ENCODE data around the gene MED15.
"Not testable (repeated sequence)": the region's sequence is repeated elsewhere in the genome, so short reads cannot be mapped to it uniquely, and the experiment has no call there.

MED15 gene

DNA sequence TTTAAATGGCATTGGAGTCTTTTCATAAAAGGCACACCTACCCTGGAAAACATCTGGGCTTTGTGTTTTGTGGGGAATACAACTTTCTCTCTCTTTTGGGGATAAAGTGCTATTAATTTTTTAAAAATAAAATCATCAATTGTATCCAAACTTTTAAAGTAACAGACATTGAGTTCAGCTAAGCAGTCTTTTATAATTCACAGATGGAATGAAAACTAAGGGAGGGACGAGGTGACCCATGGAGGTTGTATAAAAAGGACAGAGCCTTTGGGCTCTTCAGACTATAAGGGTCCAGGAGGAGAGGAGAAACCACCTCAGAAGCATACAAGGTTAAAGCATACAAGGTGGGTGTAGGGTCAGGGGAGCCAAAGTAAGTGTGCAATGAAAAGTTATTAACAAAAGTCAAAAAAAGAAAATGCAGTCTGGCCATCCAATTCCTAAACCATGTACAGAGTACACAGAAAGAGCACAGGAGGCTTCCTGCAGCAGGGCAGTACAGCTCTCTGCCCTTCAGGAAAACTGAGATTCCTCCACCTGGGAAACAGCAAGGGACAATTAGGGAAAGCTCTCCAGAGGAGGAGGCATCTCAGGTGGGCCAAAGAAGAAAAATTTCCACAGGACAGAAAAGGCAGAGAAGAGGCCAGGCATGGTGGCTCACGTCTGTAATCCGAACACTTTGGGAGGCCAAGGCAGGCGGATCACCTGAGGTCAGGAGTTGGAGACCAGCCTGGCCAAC, 22.3 kb upstream of the MED15 start:
- DNase-seq = no peak

DNA sequence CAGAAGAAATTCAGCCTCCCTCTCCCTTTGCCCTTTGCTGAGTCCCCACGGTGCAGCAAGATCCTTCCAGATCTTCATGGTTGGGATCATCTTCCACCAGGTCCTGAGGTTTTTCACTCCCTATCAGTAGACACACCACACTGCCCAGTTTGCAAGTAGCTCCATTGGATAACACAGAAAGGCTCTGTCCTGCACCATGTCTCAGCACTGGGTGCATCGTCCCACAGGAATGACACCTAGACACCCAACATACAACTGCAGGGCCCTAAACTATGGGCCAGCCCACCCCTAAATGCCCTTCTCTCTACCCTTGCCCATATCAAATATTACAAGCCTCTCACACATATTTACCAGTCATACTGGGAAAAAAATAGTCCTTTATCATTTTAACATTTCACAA, 21.2 kb upstream of the MED15 start:
- DNase-seq = no peak

DNA sequence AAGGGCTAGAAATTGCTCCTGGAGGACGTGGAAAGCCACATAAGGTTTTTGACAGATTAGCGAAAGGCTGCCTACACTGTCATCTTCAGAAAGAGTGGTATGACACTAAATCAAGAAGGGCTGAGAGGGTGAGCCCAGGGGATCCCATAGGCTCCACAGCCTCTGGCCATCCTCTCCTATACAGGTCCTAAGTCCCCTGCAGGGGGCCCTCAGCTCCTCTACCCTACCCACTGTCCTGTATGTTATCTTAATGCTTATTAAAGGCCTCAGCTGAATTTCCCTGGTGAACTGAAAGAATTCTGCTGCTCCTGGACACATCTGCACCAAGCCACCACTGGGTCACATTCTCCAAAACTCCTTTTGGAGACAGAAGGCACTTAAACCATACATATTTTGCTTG, 19.7 kb upstream of the MED15 start:
- no peak for DNase-seq

DNA sequence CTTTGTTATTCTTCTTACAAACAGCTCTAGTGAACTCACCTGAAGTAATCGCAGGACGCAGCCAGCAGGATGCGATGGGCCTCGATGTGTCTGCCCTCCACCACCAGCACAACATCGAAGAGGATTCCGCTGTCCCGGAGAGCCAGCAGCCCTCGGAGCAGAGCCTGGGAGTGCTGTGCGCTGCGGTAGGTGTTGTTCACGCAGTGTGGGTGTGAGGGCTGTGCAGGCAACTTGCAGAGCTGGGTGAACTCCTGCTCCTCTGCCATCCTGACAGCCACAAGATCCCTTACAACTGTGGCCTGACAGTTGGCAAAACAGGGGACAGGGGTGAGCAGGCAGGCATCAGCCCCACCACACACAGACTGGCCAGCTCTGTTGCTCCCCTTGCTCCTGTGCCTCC, 18.5 kb upstream of the MED15 start:
- DNase-seq = no peak

DNA sequence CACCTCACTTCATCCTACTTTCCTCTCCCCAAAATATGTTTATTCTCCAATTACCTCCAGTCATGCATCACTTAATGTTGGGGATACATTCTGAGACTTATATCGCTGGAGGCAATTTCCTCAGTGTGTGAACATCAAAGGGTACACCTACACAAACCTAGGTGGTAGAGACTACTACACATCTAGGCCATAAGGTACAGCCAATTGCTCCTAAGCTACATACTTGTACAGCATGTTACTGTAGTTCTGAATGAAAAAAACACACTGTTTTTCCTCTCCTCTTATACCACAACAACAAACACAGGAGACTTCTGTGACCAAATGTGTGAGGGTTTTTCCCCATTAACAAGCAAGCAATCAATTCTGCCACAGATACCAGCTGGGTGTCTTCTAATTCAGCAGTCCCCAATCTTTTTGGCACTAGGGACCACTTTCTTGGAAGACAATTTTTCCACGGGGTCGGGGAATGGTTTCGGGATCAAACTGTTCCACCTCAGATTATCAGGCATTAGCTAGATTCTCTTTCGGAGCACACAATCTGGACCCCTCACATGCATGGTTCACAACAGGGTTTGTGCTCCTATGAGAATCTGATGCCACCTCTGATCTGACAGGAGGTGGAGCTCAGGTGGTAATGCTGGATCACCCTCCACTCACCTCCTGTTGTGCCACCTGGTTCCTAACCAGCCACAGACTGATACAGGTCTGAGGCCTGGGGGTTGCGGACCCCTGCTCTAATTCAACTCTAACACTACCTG, 17.0 kb upstream of the MED15 start:
- no peak for DNase-seq

DNA sequence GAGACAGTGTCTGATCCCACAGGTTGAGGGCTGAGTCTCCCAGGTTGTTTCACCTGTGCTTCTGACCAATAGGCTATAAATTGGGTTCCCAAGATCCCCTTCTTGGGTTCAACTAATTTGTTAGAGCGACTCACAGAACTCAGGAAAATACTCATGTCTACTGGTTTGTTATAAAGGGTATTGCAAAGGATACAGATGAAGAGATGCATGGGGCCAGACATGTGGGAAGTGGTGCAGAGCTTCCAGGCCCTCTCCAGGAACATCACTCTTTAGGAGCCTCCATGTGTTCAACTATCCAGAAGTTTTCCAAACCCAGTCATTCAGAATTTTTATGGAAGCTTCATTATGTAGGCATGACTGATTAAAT, 16.5 kb upstream of the MED15 start:
- no peak for DNase-seq

DNA sequence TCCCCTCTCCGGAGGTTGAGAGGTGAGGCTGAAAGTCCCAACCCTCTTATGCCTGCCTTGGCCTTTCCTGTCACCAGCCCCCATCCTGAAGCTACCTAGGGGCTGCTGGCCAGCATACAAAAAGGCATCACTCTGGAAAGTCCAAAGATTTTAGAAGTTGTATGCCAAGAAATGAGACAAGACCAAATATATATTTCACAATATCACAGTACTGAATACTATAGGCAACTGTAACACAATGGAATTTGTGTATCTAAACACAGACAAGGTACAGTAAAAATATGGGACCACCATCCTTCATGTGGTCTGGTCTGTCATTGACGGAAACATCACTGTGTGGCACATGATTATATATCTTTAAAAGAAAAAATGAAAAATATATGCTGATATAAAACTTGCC, 16.1 kb upstream of the MED15 start:
- no peak for DNase-seq

DNA sequence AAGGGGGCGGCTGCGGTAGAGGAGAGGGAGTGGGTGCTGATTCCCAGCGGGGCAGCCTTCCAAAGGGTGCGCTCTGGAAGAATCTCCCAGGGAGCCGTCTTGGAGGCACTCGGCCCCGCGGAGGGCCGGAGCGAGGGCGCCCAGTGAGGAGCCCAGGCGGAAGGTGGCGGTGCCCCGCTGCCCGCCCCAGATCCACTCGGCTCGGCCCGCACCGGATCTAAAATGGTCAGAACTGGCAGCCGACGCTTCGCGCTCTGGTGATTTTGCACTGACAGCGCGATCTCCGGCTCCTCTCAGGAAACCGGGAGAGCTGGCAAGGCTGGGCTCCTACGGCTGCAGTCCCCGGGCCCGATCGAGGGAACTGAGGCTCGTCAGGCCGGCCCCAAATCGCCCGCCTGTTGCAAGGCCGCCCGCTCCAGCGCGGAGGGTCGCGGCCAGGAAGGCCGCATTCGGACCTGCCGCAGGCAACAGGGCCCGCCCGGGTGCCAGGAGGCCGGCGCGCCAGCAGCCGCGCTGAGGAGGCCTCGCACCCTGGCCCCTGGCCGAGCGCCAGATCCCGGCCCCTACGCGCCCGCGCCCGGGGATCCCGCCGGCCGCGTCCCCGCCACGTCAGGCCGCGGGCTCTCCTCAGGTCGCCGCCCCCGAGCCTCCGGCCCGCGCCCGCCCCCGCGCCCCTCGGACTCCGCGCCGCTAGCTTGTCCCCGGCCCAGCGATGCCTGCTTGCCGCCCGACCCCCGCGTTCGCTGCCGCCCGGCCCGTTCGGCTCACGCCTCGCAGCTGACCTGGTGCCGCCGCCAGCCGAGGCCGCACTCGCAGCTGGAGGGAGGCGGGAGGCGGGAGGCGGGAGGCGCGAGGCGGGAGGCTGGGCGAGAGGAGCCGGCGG, 12.2 kb upstream of the MED15 start, which contains the start of gene KLHL22:
Gene KLHL22 (minus strand): TSS at position 818 of the 883 bp plus-strand sequence. CDS start 6,584 bp downstream, outside the sequence.
- DNase-seq = peak; percentile 11

DNA sequence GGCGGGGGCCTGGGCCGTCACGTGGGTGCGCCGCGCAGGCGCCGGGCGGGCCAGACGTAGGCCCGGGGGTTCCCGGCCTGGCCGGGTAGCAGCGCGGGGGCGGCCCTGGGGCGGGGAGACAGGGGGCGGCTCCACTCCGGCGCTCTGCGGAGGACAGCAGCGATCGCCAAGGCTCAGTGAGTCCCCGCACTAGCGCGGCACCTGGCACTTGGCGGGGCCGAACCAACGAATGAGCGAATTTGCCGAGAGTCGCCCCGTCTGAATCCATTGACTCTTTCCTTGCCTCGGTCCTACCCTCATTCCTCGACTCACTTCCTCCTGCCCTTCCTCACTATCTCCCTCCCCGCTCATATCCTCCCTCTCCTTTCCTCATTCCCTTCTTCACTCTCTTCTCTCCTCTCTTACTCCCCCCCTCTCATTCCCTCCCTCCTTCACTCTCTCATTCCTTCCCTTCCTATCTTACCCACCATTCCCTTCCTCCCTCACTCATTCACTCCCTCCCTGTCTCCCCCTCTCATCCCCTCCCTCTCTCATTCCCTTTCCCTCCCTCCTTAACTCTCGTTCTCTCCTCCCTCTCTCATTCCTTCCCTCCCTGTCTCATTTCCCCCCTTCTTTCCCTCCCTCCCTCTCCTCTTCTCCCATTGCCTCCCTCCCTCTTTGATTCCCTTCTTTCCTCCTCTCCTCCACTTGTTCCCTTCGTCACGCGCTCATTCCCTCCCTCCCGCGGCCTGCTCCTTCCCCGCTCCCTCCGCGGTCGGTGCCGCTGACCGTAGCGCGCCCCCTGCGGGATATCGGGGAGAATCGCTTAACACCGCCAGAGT, 11.3 kb upstream of the MED15 start:
- peak; percentile 89 for DNase-seq

DNA sequence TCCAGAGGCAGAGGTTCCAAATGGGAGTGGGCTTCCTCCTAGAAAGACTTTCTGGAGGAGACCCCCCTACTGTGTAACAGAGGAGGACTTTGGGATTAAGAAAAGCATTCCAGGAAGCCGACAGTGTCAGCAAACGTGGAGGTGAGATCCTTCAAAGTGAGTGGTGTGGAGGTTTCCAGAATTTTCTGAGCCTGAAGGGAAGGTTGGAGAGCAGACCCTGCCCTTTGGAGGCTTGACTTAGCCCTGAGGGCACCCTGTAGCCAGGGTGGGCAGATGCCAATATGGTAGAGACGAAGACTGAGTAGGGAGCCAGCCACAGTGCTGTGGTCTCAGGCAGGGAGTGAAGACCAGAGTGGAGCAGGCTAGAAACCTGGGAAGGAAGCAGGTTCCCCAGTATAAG, 10.0 kb upstream of the MED15 start:
- DNase-seq = no peak

DNA sequence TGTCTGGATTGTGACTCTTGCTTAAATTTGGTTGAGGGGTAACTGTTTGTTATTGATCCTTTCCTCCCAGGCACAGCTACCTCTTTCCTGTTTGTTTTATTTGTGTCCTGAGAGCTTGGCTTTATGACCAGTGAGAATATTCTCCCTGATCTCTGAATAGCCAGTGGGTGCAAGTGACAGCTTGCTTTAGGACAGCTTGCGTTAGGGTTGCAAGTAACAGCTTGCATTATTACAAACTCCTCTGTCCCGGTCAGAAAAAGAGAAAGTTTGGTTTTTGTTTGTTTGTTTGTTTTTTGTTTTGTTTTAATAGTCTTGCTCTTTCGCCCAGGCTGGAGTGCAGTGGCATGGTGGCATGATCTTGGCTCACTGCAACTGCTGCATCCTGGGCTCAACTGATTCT, 8.5 kb upstream of the MED15 start:
- DNase-seq = no peak

DNA sequence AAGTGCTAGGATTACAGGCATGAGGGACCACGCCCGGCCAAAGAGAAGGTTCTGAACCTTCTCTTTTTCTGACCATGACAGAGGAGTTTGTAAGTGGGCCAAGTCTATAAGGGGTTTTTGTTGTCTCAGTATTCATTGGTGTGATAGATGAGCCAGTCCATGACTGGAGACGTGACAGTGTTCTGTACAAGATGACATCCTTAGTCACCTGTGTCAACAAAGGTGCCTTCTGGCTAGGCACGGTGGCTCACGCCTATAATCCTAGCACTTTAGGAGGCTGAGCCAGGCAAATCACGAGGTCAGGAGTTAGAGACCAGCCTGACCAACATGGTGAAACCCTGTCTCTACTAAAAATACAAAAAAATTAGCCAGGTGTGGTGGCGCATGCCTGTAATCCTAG, 7.6 kb upstream of the MED15 start:
- no peak for DNase-seq

DNA sequence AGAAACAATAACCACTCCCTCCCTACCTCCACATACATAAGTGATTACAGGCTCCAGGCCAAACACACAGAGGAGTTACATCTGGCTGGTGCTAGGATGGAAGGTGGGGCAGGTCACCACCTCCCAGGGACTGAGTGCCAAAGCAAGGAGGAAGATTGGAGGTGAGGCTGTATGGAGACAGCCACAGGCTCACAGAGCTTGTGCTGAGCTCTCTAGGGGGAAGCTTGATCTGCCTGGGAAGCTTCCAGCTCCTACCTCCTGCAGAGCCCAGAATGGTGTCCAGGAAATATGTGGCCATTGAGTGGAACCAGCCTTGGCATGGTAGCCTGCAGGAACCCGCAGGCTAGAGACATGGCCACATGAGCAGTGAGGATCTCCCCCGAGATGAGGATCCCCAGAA, 3.6 kb upstream of the MED15 start:
- no peak for DNase-seq

DNA sequence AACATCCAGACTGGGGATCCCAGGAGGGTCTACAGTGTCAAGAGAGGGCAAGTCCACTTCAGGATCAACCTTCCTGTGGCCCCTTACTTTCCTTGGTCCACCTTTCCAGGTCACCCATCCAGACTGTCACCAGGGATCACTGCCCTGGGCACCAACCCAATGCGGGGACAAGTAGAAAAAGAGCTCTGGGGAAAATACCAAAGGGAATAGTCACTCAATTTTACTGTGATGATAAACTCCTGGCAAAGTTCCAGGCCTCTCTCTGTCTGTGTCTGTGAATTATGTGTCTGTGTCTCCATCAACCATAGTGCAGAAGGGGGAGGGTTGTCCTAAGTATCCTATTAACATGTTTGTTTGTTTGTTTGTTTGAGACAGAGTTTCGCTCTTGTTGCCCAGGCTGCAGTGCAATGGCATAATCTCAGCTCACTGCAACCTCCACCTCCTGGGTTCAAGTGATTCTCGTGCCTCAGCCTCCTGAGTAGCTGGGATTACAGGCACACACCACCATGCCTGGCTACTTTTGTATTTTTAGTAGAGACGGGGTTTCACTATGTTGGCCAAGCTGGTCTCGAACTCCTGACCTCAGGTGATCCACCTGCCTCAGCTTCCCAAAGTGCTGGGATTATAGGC, 3.0 kb upstream of the MED15 start:
- DNase-seq = not testable (repeated sequence)

DNA sequence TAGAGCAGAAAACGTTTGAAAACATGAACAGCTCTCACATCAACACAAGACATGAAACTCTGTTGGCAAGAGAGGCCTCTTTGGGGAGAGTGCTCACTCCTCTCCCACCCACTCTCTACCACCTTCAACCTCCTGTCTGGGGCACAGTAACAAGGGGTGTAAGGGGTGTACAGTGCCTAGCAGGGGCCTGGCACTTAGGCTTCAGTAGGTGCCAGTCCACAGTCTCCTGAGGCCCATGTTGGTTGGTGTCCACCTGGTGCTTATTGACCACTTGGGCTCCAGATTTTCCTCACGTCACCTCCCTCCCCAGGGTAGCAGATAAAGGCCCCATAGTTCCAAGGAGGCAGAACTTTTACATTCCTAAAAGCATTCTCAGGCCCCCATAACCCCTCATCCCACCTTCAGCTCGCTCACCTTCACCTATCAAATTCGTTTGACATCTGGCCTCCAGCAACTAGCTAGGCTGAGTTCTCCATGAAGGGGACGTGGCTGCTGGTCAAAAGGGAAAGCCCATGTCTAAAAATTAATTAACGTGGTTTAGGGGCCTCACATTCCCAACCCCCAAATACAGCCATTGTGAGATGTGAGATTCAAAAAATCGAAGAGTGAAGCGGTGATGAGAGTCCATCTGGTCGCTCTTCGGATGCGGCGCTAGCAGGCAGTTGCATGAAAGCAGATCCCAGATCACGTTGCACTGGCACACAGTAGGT, 712 bp upstream of the MED15 start:
- no peak for DNase-seq

DNA sequence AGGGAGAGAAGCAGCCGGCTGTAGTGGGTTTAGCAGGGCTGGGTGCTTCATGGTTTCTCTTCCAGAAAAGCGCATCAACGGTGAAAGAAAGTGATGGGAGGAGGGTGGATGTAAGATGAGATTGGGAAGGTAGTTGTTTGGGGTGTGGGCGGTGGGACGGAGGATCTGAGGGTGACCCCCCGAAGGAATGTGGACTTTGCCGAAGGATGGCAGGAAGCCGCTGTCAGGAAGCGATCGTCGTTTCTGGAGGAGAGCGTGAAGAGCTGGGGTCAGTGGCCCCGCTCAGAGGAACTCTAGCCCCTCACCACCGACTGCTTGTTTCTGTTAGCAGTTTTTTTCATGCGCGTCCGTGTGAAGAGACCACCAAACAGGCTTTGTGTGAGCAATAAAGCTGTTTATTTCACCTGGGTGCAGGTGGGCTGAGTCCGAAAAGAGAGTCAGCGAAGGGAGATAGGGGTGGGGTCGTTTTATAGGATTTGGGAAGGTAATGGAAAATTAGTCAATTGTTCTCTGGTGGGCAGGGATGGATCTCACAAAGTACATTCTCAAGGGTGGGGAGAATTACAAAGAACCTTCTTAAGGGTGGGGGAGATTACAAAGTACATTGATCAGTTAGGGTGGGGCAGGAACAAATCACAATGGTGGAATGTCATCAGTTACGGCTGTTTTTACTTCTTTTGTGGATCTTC, 801 bp downstream of the MED15 start:
- not testable (repeated sequence) for DNase-seq

DNA sequence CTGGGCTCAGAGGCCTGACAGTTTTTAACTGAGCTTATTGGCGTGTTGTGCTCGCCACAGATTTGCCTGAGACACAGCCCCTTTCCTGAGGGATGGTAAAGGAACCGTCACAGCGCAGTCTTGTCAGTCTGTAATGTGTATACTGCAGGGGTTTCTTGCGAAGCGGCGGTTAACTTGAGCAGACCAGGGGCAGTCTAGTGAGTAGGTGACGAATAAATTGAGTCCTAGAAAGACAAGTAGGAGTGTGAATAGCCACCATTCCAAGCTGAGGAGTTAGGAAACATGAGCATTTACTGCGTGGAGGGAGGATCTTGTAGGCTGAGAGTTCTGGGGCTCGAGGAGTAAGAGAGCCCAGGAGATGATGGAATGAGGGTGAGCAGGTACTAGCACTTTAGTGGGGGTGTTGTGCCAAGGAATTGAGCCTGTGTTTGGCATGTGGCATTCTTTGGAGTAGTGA, 1.4 kb downstream of the MED15 start:
- no peak for DNase-seq

DNA sequence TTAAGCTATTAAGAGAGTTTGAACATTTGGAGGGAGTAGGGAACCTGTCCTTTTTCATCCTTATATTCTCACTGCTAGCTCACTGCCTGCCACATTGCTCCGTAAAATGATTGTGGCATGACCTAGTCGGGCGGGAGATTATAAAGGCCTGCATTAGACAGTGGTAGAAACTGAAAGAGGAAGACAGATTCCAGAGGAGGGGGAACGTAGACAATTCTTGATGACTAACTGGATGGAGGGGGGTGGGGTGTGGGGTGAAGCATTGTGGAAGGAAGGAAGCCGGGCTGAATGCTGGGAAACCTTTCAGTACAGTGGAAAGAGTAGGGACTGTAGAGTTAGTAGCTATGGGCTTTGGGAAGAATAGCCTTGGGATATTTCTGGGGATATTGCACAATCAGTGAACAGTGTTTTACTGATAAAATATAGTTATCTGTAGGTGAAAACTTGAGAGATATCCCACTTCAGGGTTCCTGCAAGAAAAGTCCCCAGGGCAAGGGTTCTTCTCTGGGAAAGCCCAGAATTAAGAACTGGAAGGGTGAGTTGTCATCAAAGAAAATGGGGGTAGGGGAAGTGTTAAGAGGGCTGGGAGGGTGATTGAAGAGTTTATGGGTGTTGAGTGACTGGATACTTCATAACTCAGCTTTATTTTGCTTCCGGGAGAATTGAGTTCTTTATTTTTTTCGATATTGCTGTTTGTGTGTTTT, 2.1 kb downstream of the MED15 start:
- peak; percentile 51 for DNase-seq

DNA sequence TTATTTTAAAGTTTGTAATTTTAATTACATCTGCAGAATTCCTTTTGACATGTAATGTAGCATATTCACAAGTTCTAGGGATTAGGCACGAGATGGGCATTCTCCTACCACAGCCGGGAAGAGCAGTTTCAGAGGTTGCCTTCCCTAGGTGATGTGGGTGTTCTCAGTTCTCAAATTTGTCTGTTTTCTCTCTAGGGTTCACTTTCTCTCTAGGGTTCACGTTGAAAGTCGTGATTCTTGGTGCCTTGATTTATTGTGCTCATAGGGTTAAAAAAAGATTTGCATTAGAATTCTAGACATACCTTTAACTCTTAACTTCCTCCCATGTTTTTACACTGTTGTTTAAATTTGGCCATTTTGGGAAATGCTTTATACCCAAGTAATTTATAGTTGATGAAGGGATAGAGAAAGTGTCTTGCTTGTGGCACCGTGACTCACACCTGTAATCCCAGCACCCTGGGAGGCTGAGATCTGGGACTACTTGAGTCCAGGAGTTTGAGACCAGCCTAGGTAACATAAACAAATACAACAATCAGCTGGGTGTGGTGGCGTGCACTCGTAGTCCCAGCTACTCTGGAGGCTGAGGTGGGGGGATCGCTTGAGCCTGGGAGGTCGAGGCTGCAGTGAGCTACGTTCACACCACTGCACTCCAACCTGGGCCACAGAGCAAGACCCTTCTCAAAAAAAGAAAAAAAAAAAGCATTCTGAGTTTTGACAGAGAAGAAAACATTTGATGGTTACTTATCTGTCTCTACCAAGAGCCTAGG, 3.6 kb downstream of the MED15 start:
- no peak for DNase-seq

Data from effector CD4-positive, alpha-beta T cell (primary cell).